Body of pancreas (tissue), 4 donors: ENCODE results near the gene KLHL11.

Source experiments
- POLR2A ChIP-seq, 3 donors: fragments of 450-650 bp; IDR thresholded peaks; one replicate each; pipeline ENCODE4 v1.6.1; 2016; ENCODE audit warnings: antibody characterized with exemption in 3 of 3, mild to moderate bottlenecking in 2 of 3
- TF ChIP-seq, protein P1 (sequence below), 7 experiments: fragments of 450-650 bp in 4 of 7; fragments of 200-600 bp in 3 of 7; sonication (generic) in 3 of 7; IDR thresholded peaks; one replicate each; pipeline ENCODE4 v1.5.1; 2016 to 2019; ENCODE audit warnings: antibody characterized with exemption in 7 of 7

DNA sequence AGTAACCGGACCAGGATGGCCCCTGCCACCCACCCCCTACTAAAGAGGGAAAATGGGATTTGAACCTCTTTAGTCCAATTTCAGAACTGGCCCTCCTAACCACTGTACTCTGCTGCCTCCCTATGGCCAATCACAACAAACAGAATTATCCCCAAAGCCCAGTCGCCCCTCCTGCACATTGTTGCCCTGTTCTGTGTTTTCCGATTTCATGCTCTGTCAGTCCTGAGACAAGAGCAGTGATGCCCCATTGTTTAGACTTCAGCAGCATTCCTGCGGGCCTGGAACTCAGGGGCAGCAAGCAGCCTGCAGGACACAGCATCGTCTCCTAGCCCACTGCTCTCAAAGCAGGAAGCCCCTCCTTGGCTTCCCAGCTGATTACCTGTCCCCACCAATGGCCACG is 20.5 kb upstream of the KLHL11 start:
- TF ChIP-seq, protein P1, sequence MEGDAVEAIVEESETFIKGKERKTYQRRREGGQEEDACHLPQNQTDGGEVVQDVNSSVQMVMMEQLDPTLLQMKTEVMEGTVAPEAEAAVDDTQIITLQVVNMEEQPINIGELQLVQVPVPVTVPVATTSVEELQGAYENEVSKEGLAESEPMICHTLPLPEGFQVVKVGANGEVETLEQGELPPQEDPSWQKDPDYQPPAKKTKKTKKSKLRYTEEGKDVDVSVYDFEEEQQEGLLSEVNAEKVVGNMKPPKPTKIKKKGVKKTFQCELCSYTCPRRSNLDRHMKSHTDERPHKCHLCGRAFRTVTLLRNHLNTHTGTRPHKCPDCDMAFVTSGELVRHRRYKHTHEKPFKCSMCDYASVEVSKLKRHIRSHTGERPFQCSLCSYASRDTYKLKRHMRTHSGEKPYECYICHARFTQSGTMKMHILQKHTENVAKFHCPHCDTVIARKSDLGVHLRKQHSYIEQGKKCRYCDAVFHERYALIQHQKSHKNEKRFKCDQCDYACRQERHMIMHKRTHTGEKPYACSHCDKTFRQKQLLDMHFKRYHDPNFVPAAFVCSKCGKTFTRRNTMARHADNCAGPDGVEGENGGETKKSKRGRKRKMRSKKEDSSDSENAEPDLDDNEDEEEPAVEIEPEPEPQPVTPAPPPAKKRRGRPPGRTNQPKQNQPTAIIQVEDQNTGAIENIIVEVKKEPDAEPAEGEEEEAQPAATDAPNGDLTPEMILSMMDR (IDR thresholded peaks at IDR 0.05) = peak in 1 of 7 experiments; percentile 5
- TF ChIP-seq POLR2A (IDR thresholded peaks at IDR 0.05) = no peak
